Spleen (tissue), 11 donors: ENCODE results near the gene KRT83. TPM values are rescaled to one million over a fixed set of nuclear protein-coding genes. Genes with fewer than 3 reads are reported as not detected.

Experiments used
- DNase-seq: peaks from one replicate; pipeline ENCODE4 v3.0.0-alpha.2; 2020
- H3K27ac ChIP-seq, 8 donors: fragments of 200-600 bp; sonication (generic) in 7 of 8; 1 replicate in 4 of 8; 2 replicates in 4 of 8; pipeline versions ENCODE4 v1.5.0 to v1.8.0; 2016 to 2021; ENCODE audit warnings: inconsistent platforms in 4 of 8, mild to moderate bottlenecking in 4 of 8, moderate library complexity in 1 of 8
- H3K27me3 ChIP-seq, 7 donors: fragments of 200-600 bp; sonication (generic) in 6 of 7; replicated peaks in 1 of 7; 1 replicate in 4 of 7; 2 replicates in 3 of 7; pipeline versions ENCODE4 v1.5.0 to v1.8.0; 2016 to 2021; ENCODE audit warnings: inconsistent platforms in 3 of 7, mild to moderate bottlenecking in 1 of 7
- H3K36me3 ChIP-seq, 6 donors: fragments of 200-600 bp; sonication (generic) in 5 of 6; 1 replicate in 4 of 6; 2 replicates in 2 of 6; pipeline versions ENCODE4 v1.5.0 to v1.8.0; 2016 to 2021; ENCODE audit warnings: inconsistent platforms in 2 of 6
- H3K4me1 ChIP-seq, 6 donors: fragments of 200-600 bp; sonication (generic) in 5 of 6; 1 replicate in 3 of 6; 2 replicates in 3 of 6; pipeline versions ENCODE4 v1.5.0 to v1.8.0; 2016 to 2021; ENCODE audit warnings: inconsistent platforms in 3 of 6
- H3K4me3 ChIP-seq, 8 donors: fragments of 200-600 bp; sonication (generic) in 7 of 8; 1 replicate in 4 of 8; 2 replicates in 4 of 8; pipeline versions ENCODE4 v1.5.0 to v1.8.0; 2016 to 2021; ENCODE audit warnings: inconsistent platforms in 4 of 8, mild to moderate bottlenecking in 4 of 8, moderate library complexity in 2 of 8
- H3K9me3 ChIP-seq, 8 donors: fragments of 200-600 bp; sonication (generic) in 7 of 8; 1 replicate in 4 of 8; 2 replicates in 4 of 8; pipeline versions ENCODE4 v1.5.0 to v1.8.0; 2016 to 2021; ENCODE audit warnings: inconsistent platforms in 4 of 8
- CTCF ChIP-seq, 11 experiments: fragments of 200-600 bp in 7 of 11; fragments of 450-650 bp in 4 of 11; sonication (generic) in 4 of 11; IDR thresholded peaks in 8 of 11; conservative IDR thresholded peaks in 3 of 11; 1 replicate in 7 of 11; 2 replicates in 4 of 11; pipeline versions ENCODE4 v1.4.0 to v1.8.0; 2016 to 2021; ENCODE audit warnings: antibody characterized with exemption in 11 of 11, inconsistent platforms in 4 of 11, mild to moderate bottlenecking in 1 of 11
- POLR2A ChIP-seq, 3 donors: fragments of 450-650 bp; IDR thresholded peaks; one replicate each; pipeline ENCODE4 v1.5.1; 2017; ENCODE audit warnings: antibody characterized with exemption in 3 of 3, mild to moderate bottlenecking in 1 of 3
- POLR2AphosphoS5 ChIP-seq, 3 donors: sonication (generic); formaldehyde crosslinking; IDR thresholded peaks; one replicate each; pipeline ENCODE4 v1.5.1; 2017; ENCODE audit warnings: antibody characterized with exemption in 3 of 3
- WGBS, 5 donors: extraction: QIAGEN DNeasy Blood & Tissue Kit in 3 of 5; methylation state at CpG; one replicate each; pipeline versions ENCODE4 v1.1.5 to v1.1.7; 2013 to 2018; 5-methylcytosine and 5-hydroxymethylcytosine counted together
- intact Hi-C: fragments of 100-400 bp; cut with DNase I; formaldehyde crosslinking; loops from one replicate; pipeline ENCODE4 v1.15.0; 2023; ENCODE audit warnings: low total_unique reads
- polyA plus RNA-seq, 3 donors: library from polyadenylated mRNA; stranded (reverse); fragments of 200-250 nt; gene quantifications; one replicate each; pipeline ENCODE4 v1.2.1, GENCODE V29; 2013
- total RNA-seq, 7 donors: library from RNA; depleted of rRNA in 3 of 7; stranded (reverse); fragments of >200 nt in 3 of 7; fragmentation: NEBNext Ultra II Directional in 4 of 7; extraction: Animal tissue kit (Norgen Biotek cat#: 25700) in 4 of 7; gene quantifications; one replicate each; pipeline versions ENCODE4 v1.1.0 to v1.2.1, GENCODE V29; 2016 to 2021
- donor health status: healthy with polysubstance abuse.
- donor health status: DM: no; HTN: no; CAD: no; lungs with moderate emphysema.
- donor health status: DM: no; HTN: no; CAD: no.
- donor health status: Bipolar disorder and iron deficiency.
- donor health status: healthy.
- donor health status: DM: no; HTN: no; CAD: no.
- donor health status: DM: yes; HTN: yes; CAD: no.

Gene KRT83
- total and polyA plus RNA-seq, 10 donors: not detected

GRCh38 chr12:52353766-52354165 lies 32.6 kb upstream of the KRT83 start:
- peaks cover 0 to 50% (median 0%) of the 10 kb centered on the region in 7 donors for H3K27me3 ChIP-seq
- H3K9me3 ChIP-seq: no peaks in the 10 kb centered on the region
- intact Hi-C loops: no loop called here
- no peak overlapping the region for H3K27ac ChIP-seq
- TF ChIP-seq POLR2AphosphoS5 (IDR thresholded peaks at IDR 0.05) (no peak), POLR2A (IDR thresholded peaks at IDR 0.05) (no peak), CTCF (IDR thresholded peaks at IDR 0.05 in 8 of 11, conservative IDR thresholded peaks at IDR 0.05 in 3 of 11) (no peak)
- WGBS, 5 donors: 55 to 68% (median 63%) methylated on average over 3 of the region's 3 CpGs
- no peak overlapping the region for H3K4me3 ChIP-seq
- no peaks in the 10 kb centered on the region for H3K36me3 ChIP-seq
- H3K4me1 ChIP-seq: peaks cover 3 to 33% (median 18%) of the 10 kb centered on the region in 6 donors
- peak; percentile 54 for DNase-seq

GRCh38 chr12:52352951-52353350 lies 31.8 kb upstream of the KRT83 start:
- no peaks in the 10 kb centered on the region for H3K9me3 ChIP-seq
- 74 to 89% (median 75%) methylated on average over 2 of the region's 2 CpGs for WGBS, 5 donors
- peaks cover 0 to 25% (median 10%) of the 10 kb centered on the region in 6 donors for H3K4me1 ChIP-seq
- intact Hi-C loops: no loop called here
- no peak overlapping the region for H3K4me3 ChIP-seq
- H3K27ac ChIP-seq: no peak overlapping the region
- H3K36me3 ChIP-seq: no peaks in the 10 kb centered on the region
- peaks cover 0 to 50% (median 0%) of the 10 kb centered on the region in 7 donors for H3K27me3 ChIP-seq
- peak; percentile 44 for DNase-seq
- TF ChIP-seq POLR2A (IDR thresholded peaks at IDR 0.05) (no peak), POLR2AphosphoS5 (IDR thresholded peaks at IDR 0.05) (no peak), CTCF (IDR thresholded peaks at IDR 0.05 in 8 of 11, conservative IDR thresholded peaks at IDR 0.05 in 3 of 11) (no peak)

GRCh38 chr12:52351196-52352059 lies 30.2 kb upstream of the KRT83 start:
- no peaks in the 10 kb centered on the region for H3K36me3 ChIP-seq
- 34 to 41% (median 38%) methylated on average over 9 of the region's 9 CpGs for WGBS, 5 donors
- intact Hi-C loops: no loop called here
- no peak for TF ChIP-seq CTCF (IDR thresholded peaks at IDR 0.05 in 8 of 11, conservative IDR thresholded peaks at IDR 0.05 in 3 of 11)
- peak in 1 of 3 donors; percentile 10 for TF ChIP-seq POLR2AphosphoS5 (IDR thresholded peaks at IDR 0.05)
- peaks cover 0 to 44% (median 0%) of the 10 kb centered on the region in 7 donors for H3K27me3 ChIP-seq
- peaks cover 0 to 23% (median 8%) of the 10 kb centered on the region in 6 donors for H3K4me1 ChIP-seq
- H3K27ac ChIP-seq: no peak overlapping the region
- no peaks in the 10 kb centered on the region for H3K9me3 ChIP-seq
- no peak overlapping the region for H3K4me3 ChIP-seq
- DNase-seq: peak; percentile 74

GRCh38 chr12:52350786-52351185 lies 29.6 kb upstream of the KRT83 start:
- WGBS, 5 donors: 85 to 96% (median 92%) methylated on average over 4 to 5 of the region's 5 CpGs
- DNase-seq: no peak
- intact Hi-C loops: no loop called here

More at GRCh38 chr12:52350786-52351185, 29.6 kb upstream of the KRT83 start:
- H3K9me3 ChIP-seq: no peaks in the 10 kb centered on the region
- H3K4me3 ChIP-seq: no peak overlapping the region
- H3K27ac ChIP-seq: no peak overlapping the region
- TF ChIP-seq POLR2A (IDR thresholded peaks at IDR 0.05): no peak
- no peak for TF ChIP-seq POLR2AphosphoS5 (IDR thresholded peaks at IDR 0.05)
- no peak for TF ChIP-seq CTCF (IDR thresholded peaks at IDR 0.05 in 8 of 11, conservative IDR thresholded peaks at IDR 0.05 in 3 of 11)
- H3K4me1 ChIP-seq: peaks cover 0 to 23% (median 8%) of the 10 kb centered on the region in 6 donors
- no peaks in the 10 kb centered on the region for H3K36me3 ChIP-seq
- peaks cover 0 to 38% (median 0%) of the 10 kb centered on the region in 7 donors for H3K27me3 ChIP-seq
